GM08714 (cell line): Measurements from ENCODE around the gene PYY.
"Not testable (repeated sequence)": the region's sequence is repeated elsewhere in the genome, so short reads cannot be mapped to it uniquely, and the experiment has no call there.

Experiments used
- H3K4me3 ChIP-seq: fragments of 200-500 bp; sonication (Bioruptor generic); 2 replicates; pipeline ENCODE4 v1.5.1; 2014; ENCODE audit warnings: mild to moderate bottlenecking, low read length, inconsistent platforms
- ZNF274 ChIP-seq: IDR thresholded peaks from 2 replicates; pipeline ENCODE4 v1.6.1; 2012; ENCODE audit warnings: mild to moderate bottlenecking, low read depth, low read length

Gene PYY

DNA sequence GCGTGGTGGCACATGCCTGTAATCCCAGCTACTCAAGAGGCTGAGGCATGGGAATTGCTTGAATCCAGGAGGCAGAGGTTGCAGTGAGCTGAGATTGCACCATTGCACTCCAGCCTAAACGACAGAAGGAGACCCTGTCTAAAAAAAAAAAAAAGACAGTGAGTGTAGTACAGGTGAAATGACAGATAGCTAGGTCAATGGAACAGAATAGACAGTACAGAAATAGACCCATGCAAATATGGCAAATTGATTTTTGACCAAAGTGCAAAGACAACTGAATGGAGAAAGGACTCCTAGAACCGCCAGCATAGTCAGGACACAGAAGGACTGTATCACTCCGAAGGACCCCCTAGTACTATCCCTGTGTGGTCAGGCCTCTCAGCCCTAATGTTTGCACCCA lies 16.6 kb upstream of the PYY start:
- TF ChIP-seq ZNF274 = no peak
- no peak overlapping the region for H3K4me3 ChIP-seq

DNA sequence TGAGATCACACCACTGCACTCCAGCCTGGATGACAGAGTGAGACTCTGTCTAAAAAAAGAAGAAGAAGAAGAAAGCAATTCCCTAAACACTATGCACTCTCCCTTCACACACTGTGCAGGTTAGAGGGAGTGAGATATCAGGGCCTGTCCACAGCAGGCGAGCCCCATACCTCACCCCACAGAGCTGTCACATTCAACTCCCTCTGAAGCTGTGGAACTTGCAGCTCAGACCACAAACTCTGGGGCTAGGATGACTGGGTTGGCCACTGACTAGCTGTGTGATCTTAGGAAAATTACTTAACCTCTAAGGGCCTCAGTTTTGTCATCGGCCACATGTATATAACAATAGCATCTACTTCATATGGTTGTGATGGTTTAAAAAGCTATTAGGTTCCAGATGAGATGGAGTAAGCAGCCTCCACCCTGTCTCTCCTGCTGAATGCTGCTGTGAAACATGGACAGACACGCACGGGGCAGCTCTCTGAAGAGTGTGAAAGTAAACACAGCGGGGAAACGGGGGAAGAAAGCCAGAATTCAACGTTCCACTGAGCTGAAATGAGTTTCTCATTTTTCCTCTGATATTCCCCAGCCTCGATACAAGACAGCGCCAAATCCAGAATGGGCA lies 13.6 kb upstream of the PYY start:
- no peak overlapping the region for H3K4me3 ChIP-seq
- TF ChIP-seq ZNF274 = no peak

- H3K4me3 ChIP-seq = no peak overlapping the region
- TF ChIP-seq ZNF274 = no peak
Observed at GRCh38 chr17:43966276-43966675, 12.5 kb upstream of the PYY start.

DNA sequence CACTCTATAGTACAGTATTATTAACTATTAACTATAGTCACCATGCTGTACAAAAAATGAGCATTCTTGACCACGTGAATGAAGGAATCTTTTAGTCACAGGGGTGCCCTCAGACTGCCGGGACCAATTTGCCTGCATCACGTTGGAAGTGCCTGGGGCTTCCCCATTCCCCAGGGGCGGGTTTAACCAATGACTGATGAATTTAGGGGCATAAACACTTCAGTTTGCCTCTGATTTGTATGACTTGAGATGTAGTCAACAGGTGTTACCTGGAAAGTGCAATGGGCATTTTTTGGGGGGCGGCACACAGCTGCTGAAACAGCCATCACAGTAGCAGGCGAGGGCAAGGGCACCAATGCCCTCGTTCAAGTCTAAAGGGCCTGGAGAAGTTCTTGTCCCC lies 8.7 kb upstream of the PYY start:
- TF ChIP-seq ZNF274 = no peak
- H3K4me3 ChIP-seq = no peak overlapping the region

GRCh38 chr17:43961954-43962353 lies 8.2 kb upstream of the PYY start:
- H3K4me3 ChIP-seq = no peak overlapping the region
- TF ChIP-seq ZNF274 = no peak

DNA sequence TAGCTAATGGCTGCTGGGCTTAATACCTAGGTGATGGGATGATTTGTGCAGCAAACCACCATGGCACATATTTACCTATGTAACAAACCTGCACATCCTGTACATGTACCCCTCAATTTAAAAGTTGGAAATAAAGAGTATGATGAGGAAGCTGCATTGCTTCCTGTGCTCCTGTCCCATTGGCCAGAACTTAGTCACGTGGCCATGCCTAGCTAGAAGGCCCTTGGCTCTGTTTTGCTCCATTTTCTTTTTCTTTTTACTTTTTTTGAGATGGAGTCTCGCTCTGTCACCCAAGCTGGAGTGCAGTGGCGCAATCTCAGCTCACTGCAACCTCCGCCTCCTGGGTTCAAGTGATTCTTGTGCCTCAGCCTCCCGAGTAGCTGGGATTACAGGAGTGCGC lies 7.6 kb upstream of the PYY start:
- not testable (repeated sequence) for H3K4me3 ChIP-seq

- no peak for TF ChIP-seq ZNF274
- H3K4me3 ChIP-seq = no peak overlapping the region
Observed at GRCh38 chr17:43958748-43959352, 5.1 kb upstream of the PYY start.

GRCh38 chr17:43956222-43956621 lies 2.5 kb upstream of the PYY start:
- H3K4me3 ChIP-seq = no peak overlapping the region
- no peak for TF ChIP-seq ZNF274

DNA sequence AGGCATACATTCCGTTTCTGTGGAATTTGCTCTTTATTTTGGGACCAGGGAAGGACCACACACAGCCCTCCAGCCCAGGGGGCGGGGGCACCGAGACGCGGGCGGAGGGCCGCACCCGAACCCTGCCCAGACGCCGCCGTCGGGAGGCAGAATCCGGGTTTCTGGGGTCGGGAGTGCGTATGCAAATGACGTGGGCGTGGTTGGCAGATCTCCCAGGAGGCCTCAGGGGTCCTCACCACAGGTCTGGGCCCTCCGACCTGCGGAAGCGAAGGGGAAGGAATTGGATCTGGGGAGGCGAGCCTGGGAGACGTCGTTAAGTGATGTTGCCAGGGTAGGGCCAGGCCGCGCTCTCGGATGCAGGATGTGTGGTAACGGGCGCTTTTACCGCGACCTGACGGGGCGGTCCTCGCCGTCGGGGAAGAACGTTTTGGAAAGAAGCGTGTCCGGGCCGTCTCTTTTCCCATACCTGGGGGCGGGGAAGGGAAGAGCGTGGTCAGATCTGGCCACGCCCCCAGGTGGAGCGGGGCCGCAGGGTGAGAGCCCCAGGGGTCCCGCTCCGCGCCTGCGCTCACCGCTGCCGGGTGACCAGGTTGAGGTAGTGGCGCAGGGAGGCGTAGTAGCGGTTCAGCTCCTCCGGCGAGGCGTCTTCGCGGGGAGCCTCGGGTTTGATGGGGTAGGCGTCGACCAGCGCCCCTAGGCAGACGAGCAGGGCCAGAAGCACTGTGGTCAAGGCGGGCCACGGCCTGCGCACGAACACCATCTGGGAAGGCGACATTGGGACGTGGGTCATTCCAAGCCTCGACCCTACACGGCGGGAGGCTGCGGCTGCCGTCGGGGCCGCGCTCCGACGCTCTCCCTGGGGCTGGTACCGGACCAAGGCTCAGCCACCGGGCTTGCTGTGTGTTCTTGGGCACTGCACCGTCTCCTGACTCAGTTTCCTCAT lies 745 bp downstream of the PYY start:
- no peak overlapping the region for H3K4me3 ChIP-seq
- TF ChIP-seq ZNF274 = no peak

GRCh38 chr17:43952351-43952723 lies 1.4 kb downstream of the PYY start:
- no peak for TF ChIP-seq ZNF274
- H3K4me3 ChIP-seq = no peak overlapping the region

- no peak overlapping the region for H3K4me3 ChIP-seq
- TF ChIP-seq ZNF274 = no peak
Observed at GRCh38 chr17:43951750-43952149, 2.0 kb downstream of the PYY start.

- no peak for TF ChIP-seq ZNF274
- H3K4me3 ChIP-seq = no peak overlapping the region
Observed at GRCh38 chr17:43950554-43950953, 3.2 kb downstream of the PYY start.

GRCh38 chr17:43949781-43950180 lies 4.0 kb downstream of the PYY start:
- TF ChIP-seq ZNF274 = no peak
- no peak overlapping the region for H3K4me3 ChIP-seq

DNA sequence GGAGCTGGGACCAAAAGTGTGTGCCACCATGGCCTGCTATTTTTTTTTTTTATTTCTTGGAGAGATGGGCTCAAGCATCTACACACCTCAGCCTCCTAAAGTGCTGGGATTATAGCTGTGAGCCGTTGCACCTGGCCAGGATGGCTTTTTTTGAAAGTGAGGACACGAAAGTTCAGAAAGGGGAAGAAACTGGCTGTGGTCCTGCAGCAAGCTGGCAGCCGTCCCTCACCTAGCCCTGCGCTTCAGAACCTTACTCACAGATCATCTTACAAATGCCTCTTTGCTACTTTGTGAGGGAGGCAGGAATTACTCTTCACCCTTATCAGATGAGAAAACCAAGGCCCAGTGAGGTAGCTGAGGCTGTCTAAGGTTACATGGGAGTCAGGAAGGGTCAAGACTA lies 7.0 kb downstream of the PYY start:
- no peak overlapping the region for H3K4me3 ChIP-seq
- no peak for TF ChIP-seq ZNF274
